ENCODE results near the gene ZNF605.
"Not testable (repeated sequence)": the region's sequence is repeated elsewhere in the genome, so short reads cannot be mapped to it uniquely, and the experiment has no call there.

The ZNF605 gene

DNA sequence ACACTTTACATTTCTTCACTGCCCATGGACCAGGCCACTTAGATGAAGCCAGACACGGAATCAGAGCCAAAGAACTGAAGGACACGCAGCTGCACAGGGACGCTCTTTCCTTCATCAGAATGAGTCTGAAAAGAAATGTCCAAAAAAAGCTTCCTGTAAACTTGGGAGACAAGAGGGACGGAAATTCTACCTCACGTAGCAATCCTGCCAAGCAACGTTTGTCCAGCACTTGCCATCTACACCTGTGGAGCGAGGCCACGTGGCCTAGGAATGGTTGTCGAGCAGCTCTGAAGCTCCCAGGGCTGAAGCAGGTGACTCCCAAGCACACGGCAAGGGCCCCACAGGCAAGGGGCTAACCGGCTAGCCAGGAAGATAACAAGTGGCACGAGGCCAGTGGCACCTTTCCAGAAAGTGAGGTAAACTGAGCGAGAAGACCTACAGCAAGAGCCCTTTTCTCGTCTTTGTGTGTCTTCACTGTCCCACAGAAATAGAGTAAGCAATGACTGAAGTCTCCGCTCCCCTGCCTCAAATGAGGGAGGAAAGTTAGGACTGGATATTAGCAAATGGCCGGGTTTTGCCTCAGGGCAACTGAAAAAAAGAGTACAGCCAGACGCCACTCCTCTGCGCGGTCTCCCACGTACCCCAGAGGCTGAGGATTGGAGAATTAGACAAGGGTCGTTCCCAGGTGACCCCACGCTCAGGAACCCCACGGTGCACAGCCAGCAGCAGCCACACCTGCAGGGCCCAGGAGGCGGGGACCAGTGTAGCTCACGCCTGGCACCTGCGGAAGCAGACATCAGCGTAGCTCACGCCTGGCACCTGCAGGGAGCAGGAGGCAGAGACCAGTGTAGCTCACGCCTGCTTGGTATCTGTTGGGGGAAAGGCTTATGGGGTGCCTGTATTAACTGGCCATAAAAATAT lies 7.7 kb downstream of the ZNF605 start:
- DNase-seq: no peak

DNA sequence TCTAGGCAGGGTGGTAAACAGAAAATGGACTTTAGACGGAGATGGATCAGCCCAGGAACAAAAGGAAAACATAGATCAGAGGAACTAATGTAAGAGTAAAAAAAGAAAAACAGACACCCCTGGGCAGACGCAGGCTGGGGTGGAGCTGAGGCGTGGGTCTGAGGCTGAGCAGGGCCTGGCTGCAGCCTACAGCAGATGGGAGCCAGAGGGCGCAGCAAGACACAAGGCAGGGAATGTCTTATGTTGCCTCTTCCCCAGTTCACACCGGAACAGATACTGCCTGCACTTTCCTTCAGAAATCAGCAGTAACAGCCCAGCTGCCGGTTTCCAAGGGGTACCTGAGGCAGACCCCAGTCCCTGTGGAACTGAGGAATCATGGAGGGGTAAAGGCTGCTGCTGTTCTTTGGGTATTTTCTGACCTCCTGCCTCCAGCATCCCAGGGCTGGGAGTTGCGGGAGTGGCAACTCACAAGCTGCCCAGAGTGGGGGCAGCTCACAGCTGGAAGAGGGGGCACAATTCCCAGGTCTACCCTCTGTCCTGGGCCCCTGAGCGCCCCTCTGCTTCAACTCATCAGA lies 9.8 kb downstream of the ZNF605 start:
- no peak for DNase-seq

DNA sequence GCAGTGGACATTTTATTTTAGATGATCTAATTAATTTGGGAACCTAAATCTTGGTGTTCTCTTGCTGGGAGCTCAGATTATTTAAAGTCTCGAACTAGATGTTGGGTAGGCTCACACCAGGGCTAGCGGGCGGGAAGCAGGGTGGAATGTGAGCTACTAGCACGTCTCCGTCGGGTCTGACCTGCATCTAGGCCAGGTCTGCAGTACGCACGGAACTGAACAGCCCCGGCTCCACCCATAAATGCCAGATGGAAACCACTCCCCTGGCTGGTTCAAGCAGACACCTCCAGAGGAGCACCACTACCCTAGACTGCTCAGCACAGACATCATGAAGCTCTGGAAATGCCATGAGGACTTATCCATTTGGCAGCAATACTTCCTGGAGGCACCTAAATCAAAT lies 10.3 kb downstream of the ZNF605 start:
- no peak for DNase-seq

DNA sequence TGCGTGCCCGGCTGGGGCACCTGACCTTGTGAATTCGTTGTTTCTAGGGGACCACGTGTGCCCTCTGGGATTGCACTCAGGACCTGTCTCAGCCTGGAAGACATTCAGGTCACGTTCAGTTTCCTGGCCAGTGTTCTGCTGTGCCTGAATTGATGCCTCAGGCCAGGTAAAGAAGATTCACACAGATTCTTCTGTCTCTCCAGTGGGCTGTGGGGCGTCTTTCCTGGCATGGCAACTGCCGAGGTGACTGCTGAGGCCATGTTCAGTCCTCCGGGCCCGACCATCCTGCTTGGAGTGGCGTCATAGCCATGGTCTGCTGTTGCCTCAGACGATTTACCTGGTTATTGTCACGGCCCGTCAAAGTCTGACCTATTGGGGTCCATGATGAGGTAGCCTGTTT lies 13.5 kb downstream of the ZNF605 start:
- DNase-seq: no peak

DNA sequence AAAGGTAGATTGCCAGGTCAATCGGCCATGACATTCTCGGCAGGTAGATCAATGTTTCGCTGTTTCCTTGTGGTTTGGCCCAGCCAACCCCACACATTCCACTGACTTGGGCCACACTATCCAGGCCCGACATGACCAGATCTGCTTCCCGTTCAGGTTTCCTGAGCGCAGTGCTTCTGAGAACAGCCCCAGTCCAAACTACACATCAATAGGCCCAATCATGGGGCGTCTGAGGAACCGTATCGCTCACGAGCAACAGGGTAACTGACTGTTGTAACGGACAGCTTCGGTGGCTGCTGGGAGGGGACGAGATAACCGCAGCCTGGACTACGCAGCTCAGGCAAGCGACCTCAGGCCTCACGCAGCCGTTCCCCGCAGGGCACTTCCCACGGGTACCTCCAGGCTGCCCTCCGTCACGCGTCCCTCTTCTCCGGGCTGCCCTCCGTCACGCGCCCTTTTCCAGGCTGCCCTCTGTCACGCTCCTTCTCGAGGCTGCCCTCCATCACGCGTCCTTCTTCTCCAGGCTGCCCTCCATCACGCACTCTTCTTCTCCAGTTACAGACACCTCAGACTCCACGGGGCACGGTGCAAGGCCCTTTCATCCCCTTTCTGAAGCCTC lies 14.7 kb downstream of the ZNF605 start:
- DNase-seq: no peak

DNA sequence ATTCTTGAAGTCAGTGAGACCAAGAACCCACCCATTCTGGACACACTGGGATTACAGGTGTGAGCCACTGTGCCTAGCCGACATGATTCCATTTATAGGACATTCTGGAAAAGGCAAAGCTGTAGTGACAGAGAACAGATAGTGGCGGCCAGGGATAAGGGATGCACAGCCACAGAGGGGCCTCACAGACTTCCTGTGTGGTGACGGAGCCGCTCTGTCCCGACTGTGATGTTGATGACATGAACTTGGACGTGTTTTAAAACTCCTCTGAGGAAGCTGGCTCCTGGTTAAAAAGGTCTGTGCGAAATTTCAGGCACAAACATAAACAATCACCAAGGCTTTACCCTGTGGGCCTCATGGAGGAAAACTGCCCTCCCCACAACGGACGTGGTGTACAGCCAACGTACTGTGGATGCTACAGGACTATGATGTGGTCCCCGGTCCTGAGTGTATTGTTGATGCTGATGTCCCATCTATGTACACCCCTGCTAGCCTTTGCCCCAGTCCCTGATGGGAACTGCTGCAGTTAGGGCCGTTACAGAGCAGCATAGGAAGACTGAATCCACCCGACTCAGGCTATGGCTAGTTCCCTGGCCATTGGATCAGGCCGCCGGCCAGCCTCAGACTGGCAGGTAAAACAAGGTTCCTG lies 15.9 kb downstream of the ZNF605 start:
- no peak for DNase-seq

DNA sequence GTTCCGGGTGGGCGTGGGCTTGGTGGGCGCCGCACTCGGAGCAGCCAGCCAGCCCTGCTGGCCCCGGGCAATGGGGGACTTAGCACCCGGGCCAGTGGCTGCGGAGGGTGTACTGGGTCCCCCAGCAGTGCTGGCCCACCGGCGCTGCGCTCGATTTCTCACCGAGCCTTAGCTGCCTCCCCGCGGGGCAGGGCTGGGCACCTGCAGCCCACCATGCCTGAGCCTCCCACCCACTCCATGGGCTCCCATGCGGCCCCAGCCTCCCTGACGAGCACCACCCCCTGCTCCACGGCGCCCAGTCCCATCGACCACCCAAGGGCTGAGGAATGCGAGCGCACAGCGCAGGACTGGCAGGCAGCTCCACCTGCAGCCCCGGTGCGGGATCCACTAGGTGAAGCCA lies 17.3 kb downstream of the ZNF605 start:
- DNase-seq: not testable (repeated sequence)

DNA sequence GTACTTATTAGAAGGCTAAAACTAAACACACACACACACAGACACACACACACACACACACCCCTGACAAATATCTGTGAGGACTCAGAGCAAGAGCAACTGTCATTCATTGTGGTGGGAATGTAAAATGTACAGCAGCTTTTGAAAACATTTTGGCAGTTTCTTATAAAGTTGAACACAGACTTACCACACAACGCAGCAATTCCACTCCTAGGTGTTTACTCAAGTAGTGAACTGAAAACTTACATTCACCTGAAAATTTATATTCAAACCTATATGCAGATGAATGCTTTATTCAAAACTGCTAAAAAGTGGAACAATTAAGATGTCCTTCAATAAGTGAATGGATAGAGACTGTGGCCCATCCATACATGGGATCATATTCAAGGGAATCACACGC lies 18.6 kb downstream of the ZNF605 start:
- no peak for DNase-seq

DNA sequence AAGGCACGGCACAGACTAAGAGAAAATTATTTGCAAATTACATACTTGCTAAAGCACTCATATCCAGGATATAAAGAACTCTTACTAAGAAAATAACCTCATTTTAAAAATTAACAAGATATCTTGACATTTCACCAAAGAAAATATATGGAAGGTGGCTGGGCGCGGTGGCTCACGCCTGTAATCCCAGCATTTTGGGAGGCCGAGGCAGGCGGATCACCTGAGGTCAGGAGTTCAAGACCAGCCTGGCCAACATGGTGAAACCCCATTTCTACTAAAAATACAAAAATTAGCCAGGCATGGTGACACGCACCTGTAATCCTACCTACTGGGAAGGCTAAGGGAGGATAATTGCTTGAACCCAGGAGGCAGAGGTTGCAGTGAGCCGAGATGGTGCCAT lies 19.2 kb downstream of the ZNF605 start:
- not testable (repeated sequence) for DNase-seq

DNA sequence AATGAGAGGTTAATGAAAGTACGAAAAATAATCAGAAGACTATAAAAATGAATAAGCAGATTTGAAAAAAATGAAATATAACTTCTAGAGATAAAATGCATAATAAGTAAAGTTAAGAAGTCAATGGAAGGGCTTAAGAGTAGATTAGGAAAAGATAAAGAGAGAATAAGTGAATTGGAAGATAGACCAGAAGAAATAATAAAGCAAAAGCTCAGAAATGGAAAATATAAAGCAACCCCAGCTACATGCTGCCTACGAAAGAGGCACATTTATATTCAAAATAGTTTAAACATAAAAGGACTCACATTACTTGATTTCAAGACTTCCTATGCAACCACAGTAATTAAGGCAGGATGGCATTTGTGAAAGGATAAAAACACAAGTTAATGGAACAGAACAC lies 19.9 kb downstream of the ZNF605 start:
- DNase-seq: no peak

DNA sequence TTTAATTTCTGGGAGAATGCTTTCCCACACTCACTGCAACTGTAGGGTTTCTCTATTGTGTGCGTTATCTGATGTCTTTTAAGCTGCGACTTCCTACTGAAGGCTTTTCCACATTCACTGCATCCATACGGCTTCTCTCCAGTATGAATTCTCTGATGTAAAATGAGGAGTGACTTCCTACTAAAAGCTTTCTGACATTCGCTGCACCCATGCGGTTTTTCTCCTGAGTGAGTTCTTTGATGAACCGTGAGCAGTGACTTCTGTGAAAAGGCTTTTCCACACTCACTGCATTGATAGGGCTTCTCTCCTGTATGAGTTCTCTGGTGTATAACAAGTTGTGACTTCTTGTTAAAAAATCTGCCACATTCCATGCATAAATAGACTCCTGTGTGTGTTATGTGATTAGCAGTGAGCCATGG lies 29.7 kb downstream of the ZNF605 start:
- no peak for DNase-seq

DNA sequence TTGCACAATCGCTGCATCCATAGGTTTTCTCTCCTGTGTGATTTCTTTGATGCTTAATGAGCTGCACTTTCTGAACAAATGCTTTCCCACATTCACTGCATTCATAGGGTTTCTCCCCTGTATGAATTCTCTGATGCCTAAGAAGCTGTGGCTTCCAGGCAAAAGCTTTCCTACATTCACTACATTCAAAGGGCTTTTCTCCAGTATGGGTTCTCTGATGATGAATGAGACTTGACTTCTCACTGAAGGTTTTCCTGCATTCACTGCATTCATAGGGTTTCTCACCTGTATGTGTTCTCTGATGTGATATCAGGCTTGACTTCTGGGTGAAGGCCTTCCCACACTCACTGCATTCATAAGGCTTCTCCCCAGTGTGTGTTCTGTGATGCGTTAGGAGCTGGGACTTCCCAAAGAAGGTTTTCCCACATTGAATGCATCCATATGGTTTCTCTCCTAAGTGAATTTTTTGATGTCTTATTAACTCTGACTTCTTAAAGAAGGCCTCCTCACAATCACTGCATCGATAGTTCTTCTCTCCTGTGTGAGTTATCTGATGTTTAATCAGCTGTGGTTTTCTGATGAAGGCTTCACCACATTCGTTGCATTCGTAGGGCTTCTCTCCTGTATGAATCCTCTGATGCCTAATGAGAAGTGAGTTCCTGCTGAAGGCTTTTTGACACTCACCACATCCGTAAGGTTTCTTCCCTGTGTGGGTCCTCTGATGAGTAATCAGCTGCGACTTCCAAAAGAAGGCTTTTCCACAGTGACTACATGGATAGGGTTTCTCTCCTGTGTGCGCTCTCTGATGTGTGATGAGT lies 30.3 kb downstream of the ZNF605 start:
- no peak for DNase-seq

DNA sequence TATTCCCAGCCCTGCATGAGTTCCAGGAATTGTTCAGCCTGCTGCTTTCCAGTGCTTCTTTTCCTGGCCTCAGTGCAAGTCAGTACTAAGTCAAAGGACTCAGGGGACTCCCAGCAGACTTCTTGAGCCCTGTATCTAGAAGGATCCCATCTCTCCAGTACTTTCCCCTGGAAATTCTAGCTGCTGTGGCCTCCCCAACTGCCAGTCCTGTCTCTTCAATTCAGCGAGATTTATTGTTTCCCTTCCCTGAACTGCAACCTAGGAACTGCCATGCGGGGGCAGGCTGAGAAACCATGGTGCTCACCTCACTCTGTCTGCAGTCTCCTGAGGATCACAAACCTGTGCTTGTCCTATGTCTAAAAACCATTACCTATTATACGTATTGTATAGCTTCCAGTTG lies 31.8 kb downstream of the ZNF605 start:
- DNase-seq: no peak

DNA sequence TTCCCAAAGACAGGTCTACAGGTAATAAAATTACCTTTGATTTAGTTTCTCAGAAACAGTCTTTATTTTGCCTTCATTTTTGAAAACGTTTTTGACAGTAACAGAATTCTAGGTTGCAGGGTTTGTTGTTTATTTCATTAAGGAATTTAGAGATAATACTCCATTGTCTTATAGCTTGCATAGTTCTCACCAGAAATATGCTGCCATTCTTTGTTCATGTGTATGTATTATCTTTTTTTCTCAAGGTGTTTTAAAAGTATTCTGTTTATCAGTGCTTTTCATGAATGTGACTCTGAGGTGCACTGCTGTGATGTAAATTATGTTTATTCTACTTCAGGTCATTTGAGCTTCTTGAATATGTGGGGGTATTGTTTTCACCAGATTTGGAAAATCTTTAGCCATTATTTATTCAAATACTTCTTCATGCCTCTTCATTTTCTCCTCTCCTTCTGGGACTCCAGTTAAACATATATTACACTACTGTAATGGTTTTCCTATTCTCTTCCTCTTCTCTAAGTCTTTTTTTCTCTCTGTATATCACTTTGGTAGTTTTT lies 32.7 kb downstream of the ZNF605 start:
- DNase-seq: no peak

DNA sequence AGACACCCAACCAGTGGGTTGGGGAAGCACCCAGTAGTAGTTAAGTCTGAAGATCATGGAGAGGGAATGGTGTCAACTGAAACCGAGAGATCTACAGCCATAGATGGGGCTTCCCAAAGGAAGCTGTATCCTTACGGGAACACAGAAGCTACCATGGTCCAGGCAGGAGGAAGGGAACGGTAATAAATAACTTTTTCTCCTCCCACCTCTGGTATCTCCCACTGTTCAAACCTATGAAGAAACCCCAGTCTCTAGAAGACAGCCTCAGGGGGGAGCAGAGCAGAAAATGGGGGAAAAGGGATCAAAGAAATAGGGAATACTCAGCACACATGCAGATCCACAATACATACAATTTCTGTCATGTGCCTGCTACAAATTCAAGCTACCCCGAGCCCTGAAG lies 33.4 kb downstream of the ZNF605 start:
- no peak for DNase-seq

DNA sequence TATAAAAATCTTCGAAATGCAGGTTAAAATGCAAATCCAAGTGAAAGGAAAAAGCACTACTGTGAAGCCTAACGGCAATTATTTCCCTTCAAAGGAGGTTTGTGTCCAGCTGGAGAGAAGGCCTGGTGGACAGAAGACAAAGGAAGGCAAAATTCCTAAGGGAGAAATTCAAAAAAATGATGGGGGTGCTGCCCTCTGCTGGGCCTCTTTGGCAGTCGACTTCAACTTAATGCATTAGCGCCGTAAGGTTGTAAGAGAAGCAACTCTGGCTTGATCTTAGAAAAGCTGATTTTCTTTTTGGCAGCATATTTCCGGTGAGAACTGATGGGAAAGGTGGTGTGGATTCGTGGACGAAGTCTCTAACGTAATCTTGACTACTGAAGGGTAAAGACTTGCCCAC lies 34.4 kb downstream of the ZNF605 start:
- no peak for DNase-seq

DNA sequence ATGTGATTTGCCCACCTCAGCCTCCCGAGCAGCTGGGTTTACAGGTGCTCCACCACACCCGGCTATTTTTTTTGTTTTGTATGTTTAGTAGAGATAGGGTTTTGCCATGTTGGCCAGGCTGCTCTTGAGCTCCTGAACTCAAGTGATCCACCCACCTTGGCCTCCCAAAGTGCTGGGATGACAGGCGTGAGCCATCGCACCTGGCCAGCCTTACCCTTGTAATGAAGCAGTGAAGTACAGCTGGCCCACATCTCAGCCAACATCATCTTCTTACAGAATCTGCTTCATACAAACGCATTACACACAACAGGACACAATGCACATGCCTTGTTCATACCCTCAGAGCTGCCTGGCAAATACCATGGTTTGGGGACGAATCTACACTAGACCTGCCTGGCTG lies 37.4 kb downstream of the ZNF605 start:
- no peak for DNase-seq

DNA sequence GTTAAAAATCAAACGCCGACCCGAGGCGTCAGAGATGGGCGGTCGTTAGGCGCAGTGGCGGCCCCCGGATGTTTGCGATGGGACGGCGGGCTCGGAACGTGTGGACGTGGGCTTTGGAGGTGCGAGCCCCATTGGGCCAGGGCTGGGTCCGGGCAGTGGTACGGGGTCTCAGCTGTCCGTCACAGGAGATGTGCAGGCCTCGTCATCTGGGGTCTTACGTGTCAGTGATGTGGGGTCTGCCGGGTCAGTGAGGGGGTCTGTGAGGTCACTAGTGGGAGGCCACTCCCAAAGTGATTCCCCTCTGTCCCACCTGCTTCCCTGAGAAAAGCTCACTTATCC lies 47.1 kb downstream of the ZNF605 start:
- DNase-seq: no peak

DNA sequence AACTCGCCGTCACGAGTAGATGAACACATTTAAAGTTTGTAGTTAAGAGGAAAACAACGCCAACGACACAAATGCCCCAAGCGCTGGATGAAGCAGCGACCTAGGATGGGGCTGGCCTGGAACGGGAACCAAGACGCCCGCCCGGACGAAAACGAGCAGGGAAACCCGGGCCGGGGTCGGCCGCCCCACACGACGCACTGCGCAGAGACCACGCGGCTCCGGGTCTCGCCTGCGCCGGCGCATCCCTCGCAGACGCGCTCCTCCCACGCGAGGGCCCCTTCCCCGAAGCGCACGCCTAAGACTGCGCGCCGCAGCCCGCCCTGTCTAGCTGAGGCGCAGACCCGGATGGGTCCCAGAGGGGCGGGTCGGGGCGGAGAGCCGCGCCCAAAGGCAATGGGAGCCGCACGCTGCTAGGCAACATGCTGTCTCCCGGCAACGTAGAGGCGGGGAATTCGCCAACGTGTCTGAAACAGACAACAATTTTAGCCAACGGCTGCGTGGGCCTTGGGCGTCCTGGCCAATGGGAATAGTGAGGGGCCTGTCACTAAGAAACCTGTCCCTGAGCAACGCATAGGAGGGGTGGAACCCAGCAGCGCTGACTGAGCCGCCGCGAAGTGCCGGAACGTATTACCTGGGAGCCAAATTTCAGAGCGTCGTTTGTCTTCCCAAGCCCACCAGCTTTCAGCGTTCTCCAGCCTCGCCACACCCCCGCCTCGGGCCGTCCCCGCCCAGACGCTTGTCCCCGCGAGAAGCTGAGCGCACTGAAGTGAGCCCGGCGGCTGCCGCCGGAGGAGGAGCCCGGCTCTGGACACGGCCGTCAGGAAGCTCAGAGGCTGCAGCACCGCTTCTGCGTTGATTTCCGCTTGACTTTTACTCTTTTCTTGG lies 47.7 kb downstream of the ZNF605 start:
- peak; percentile 86 for DNase-seq

DNA sequence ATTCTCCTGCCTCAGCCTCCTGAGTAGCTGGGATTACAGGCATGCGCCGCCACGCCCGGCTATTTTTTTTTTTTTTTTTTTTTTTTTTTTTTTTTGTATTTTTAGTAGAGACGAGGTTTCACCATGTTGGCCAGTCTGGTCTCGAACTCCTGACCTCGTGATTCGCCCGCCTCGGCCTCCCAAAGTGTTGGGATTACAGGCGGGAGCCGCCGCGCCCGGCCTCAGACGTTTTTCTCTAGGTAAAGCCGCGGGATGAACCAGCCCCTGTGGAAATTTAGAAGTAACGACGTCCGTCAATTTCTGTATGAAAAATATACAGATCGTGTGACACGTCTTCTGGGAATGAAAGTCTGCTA lies 48.3 kb downstream of the ZNF605 start:
- not testable (repeated sequence) for DNase-seq

DNA sequence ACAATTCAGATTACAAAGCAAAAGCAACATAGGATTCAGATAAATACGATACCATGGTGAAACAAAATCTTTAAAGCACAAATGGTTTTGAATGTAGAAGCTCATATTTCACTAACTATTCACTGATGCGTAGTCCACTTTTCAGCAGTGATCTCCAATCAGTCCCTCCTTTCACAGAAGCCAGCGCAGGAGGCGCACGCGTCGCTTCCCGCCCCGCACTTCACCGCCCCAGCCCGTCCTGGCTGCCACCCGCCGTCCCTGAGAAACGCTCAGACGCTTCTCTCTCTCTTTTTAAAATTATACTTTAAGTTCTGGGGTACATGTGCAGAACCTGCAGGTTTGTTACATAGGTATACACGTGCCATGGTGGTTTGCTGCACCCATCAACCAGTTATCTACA lies 48.9 kb downstream of the ZNF605 start:
- no peak for DNase-seq
